Gastrocnemius medialis (tissue), 4 donors: ENCODE measurements around the gene CELSR1. TPM values are rescaled to one million over a fixed set of nuclear protein-coding genes. Genes with fewer than 3 reads are reported as not detected.

ENCODE experiments used
- ATAC-seq, 2 donors: fragments of 150-250 bp; one replicate each; pipeline ENCODE4 v1.9.1; 2016
- DNase-seq, 2 donors: peaks; one replicate each; pipeline ENCODE4 v3.0.0-alpha.2; 2019
- H3K27ac ChIP-seq, 4 donors: fragments of 200-600 bp; sonication (generic); 1 replicate in 1 of 4; 2 replicates in 3 of 4; pipeline ENCODE4 v1.5.1; 2016 to 2018; ENCODE audit warnings: mild to moderate bottlenecking in 2 of 4, moderate library complexity in 1 of 4
- H3K27me3 ChIP-seq, 3 donors: fragments of 200-600 bp; sonication (generic) in 2 of 3; 1 replicate in 1 of 3; 2 replicates in 2 of 3; pipeline versions ENCODE4 v1.5.1 to v1.6.0; 2016 to 2019; ENCODE audit warnings: mild to moderate bottlenecking in 1 of 3, moderate library complexity in 1 of 3
- H3K36me3 ChIP-seq, 2 donors: fragments of 200-600 bp; sonication (generic) in 1 of 2; one replicate each; pipeline ENCODE4 v1.5.1; 2017 to 2018
- H3K4me1 ChIP-seq, 2 donors: fragments of 200-600 bp; sonication (generic) in 1 of 2; one replicate each; pipeline ENCODE4 v1.5.1; 2016 to 2017; ENCODE audit warnings: mild to moderate bottlenecking in 2 of 2
- H3K4me3 ChIP-seq, 4 donors: fragments of 200-600 bp; sonication (generic) in 3 of 4; 1 replicate in 1 of 4; 2 replicates in 3 of 4; pipeline ENCODE4 v1.5.1; 2016 to 2019; ENCODE audit warnings: mild to moderate bottlenecking in 2 of 4
- H3K9me3 ChIP-seq, 3 donors: fragments of 200-600 bp; sonication (generic) in 2 of 3; 1 replicate in 1 of 3; 2 replicates in 2 of 3; pipeline ENCODE4 v1.5.1; 2016 to 2019
- POLR2A ChIP-seq, 2 donors: fragments of 450-650 bp; IDR thresholded peaks; one replicate each; pipeline ENCODE4 v1.6.1; 2017; ENCODE audit warnings: antibody characterized with exemption in 2 of 2, mild to moderate bottlenecking in 2 of 2, moderate library complexity in 2 of 2
- in situ Hi-C, 4 donors: fragments of 200-750 bp; cut with MboI; loops; one replicate each; pipeline versions ENCODE4 v1.15.0 to v1.8.0; 2017; ENCODE audit warnings: low sequenced_read_pairs in 4 of 4
- intact Hi-C: fragments of 100-400 bp; cut with DNase I; formaldehyde crosslinking; loops from one replicate; pipeline ENCODE4 v1.15.1; 2023; ENCODE audit warnings: low total_unique reads
- total RNA-seq, 4 donors: library from RNA; depleted of rRNA; stranded (reverse); fragments of >200 nt; gene quantifications; one replicate each; pipeline versions ENCODE4 v1.1.0 to v1.2.3, GENCODE V29; 2016
- TF ChIP-seq, protein P1 (sequence below), 5 experiments: fragments of 450-650 bp in 3 of 5; fragments of 200-600 bp in 2 of 5; sonication (generic) in 2 of 5; IDR thresholded peaks in 4 of 5; conservative IDR thresholded peaks in 1 of 5; 1 replicate in 4 of 5; 2 replicates in 1 of 5; pipeline ENCODE4 v1.5.1; 2016 to 2019; ENCODE audit warnings: antibody characterized with exemption in 5 of 5, mild to moderate bottlenecking in 3 of 5, moderate library complexity in 3 of 5

Gene CELSR1
- total RNA-seq, 4 donors from 2014 or later, result 0.10 to 1.5 (median 0.87) TPM

DNA sequence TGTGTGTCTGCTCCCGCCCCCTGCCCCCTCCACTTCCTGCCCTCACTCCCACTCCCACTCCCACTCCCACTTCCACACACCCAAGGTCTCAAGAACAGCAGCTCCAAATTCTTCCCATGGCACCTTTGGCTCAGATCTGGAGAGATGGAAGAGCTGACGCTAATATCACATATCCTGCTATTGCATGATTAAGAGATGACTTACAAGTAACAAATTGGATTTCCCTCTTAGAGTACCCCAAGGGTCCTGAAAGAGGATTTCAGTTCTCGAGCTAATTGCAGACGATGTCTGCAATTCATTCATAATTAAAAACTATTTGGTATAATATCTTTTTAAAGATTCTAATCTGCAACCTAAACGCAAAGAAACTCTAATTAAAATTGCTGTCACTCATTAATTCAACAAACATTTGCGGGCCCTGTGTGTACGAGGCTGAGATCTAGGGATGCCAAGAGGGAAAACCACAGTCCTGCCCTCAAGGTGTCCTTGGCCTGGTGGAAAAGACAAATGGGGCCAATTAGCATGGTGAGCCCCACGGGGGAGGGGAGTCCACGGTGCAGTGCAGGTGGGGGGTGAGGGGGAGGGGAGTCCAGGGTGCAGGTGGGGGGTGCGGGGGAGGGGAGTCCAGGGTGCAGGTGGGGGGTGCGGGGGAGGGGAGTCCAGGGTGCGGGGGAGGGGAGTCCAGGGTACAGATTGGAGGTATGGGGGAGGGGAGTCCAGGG lies 50.3 kb downstream of the CELSR1 start:
- H3K4me1 ChIP-seq, result no peaks in the 10 kb centered on the region
- in situ Hi-C loops (no loop called here), intact Hi-C loops (no loop called here)
- DNase-seq (no peak), ATAC-seq (no peak)
- TF ChIP-seq, protein P1, sequence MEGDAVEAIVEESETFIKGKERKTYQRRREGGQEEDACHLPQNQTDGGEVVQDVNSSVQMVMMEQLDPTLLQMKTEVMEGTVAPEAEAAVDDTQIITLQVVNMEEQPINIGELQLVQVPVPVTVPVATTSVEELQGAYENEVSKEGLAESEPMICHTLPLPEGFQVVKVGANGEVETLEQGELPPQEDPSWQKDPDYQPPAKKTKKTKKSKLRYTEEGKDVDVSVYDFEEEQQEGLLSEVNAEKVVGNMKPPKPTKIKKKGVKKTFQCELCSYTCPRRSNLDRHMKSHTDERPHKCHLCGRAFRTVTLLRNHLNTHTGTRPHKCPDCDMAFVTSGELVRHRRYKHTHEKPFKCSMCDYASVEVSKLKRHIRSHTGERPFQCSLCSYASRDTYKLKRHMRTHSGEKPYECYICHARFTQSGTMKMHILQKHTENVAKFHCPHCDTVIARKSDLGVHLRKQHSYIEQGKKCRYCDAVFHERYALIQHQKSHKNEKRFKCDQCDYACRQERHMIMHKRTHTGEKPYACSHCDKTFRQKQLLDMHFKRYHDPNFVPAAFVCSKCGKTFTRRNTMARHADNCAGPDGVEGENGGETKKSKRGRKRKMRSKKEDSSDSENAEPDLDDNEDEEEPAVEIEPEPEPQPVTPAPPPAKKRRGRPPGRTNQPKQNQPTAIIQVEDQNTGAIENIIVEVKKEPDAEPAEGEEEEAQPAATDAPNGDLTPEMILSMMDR (IDR thresholded peaks at IDR 0.05 in 4 of 5, conservative IDR thresholded peaks at IDR 0.05 in 1 of 5), result no peak
- no peak for TF ChIP-seq POLR2A (IDR thresholded peaks at IDR 0.05)
- H3K36me3 ChIP-seq, result no peaks in the 10 kb centered on the region
- no peak overlapping the region for H3K27ac ChIP-seq
- no peaks in the 10 kb centered on the region for H3K9me3 ChIP-seq
- H3K4me3 ChIP-seq, result no peak overlapping the region
- peaks cover 0 to 3% (median 3%) of the 10 kb centered on the region in 3 donors for H3K27me3 ChIP-seq

- peaks cover 0 to 9% (median 3%) of the 10 kb centered on the region in 3 donors for H3K27me3 ChIP-seq
- H3K9me3 ChIP-seq, result no peaks in the 10 kb centered on the region
- DNase-seq (no peak), ATAC-seq (no peak)
- intact Hi-C loops, result no loop called here
- TF ChIP-seq, protein P1 (IDR thresholded peaks at IDR 0.05 in 4 of 5, conservative IDR thresholded peaks at IDR 0.05 in 1 of 5), result no peak
- no peak for TF ChIP-seq POLR2A (IDR thresholded peaks at IDR 0.05)
- H3K27ac ChIP-seq, result no peak overlapping the region
- no peaks in the 10 kb centered on the region for H3K4me1 ChIP-seq
- H3K4me3 ChIP-seq, result no peak overlapping the region
- H3K36me3 ChIP-seq, result no peaks in the 10 kb centered on the region
- in situ Hi-C loops, result no loop called here
Observed at GRCh38 chr22:46484861-46485595, 52.4 kb downstream of the CELSR1 start.

DNA sequence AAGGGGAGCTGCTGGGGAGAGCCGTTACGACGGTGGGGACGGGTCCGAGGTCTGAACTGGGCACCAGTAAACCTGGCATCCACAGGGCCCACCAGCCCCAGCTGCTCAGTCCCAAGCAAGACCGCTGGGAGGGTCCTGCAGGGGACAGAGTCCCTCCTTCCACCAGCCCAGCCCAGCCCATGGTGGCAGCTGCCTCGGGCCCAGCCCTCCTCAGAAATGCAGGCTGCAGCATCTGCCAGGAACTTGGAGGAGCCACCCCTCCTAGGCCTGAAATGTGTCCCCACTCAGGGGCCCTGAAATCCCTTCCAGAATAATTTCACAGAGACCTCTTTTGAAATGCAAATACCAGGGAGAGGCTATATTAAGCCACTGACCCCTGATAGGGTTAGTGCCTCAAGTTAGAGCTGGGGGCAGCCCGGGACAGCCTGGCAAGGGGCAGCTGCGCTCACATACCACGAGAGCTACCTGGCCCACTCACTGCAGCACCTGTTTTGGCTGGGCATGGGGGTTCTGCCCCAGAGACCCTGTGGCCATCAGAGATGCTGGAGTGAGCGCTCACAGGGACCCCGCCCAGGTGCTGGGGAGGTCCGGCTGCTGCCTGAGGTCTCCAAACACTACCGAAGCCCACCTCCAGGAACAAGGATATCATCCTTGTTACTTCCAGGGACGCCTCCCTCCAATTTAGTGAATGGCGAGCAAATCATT lies 53.1 kb downstream of the CELSR1 start:
- DNase-seq (no peak), ATAC-seq (no peak)
- Histone ChIP-seq H3K27ac (no peak overlapping the region), H3K9me3 (no peaks in the 10 kb centered on the region), H3K36me3 (no peaks in the 10 kb centered on the region), H3K4me1 (no peaks in the 10 kb centered on the region), H3K4me3 (no peak overlapping the region), H3K27me3 (peaks cover 0 to 9% (median 3%) of the 10 kb centered on the region in 3 donors)
- intact Hi-C loops (no loop called here), in situ Hi-C loops (no loop called here)
- no peak for TF ChIP-seq POLR2A (IDR thresholded peaks at IDR 0.05)
- TF ChIP-seq, protein P1 (IDR thresholded peaks at IDR 0.05 in 4 of 5, conservative IDR thresholded peaks at IDR 0.05 in 1 of 5), result no peak

- intact Hi-C loops (no loop called here), in situ Hi-C loops (no loop called here)
- ATAC-seq, result no peak
- no peak for TF ChIP-seq POLR2A (IDR thresholded peaks at IDR 0.05)
- TF ChIP-seq, protein P1 (IDR thresholded peaks at IDR 0.05 in 4 of 5, conservative IDR thresholded peaks at IDR 0.05 in 1 of 5), result no peak
- Histone ChIP-seq H3K36me3 (no peaks in the 10 kb centered on the region), H3K9me3 (no peaks in the 10 kb centered on the region), H3K4me1 (no peaks in the 10 kb centered on the region), H3K4me3 (no peak overlapping the region), H3K27me3 (peaks cover 0 to 9% (median 3%) of the 10 kb centered on the region in 3 donors), H3K27ac (no peak overlapping the region)
- no peak for DNase-seq
Observed at GRCh38 chr22:46483353-46483752, 54.1 kb downstream of the CELSR1 start.
